ENCODE results near the gene ENOX1. TPM values are rescaled to one million over a fixed set of nuclear protein-coding genes. Genes with fewer than 3 reads are reported as not detected.

ENOX1 gene
- total and polyA plus RNA-seq, 9 of the 15 experiments (the other 6 are each of a cell fraction or from before 2014, with no cell fraction given), result not detected

GRCh38 chr13:43359536-43359935 is 427.2 kb downstream of the ENOX1 start:
- POLR2A ChIA-PET, result no interaction called here
- H3K36me3 ChIP-seq (ENCODE audit: control insufficient read depth, insufficient read depth, low read length), result no peaks in the 10 kb centered on the region
- no peak overlapping the region for H3K4me2 ChIP-seq (ENCODE audit: insufficient read depth, low read length)
- ATAC-seq (no peak), FAIRE-seq (no peak), DNase-seq (ENCODE audit: extremely low read depth in 1 of 4, low spot score in 3 of 4) (no peak)
- H3K27ac ChIP-seq (ENCODE audit: extremely low read depth, low read depth, low read length), result no peak overlapping the region
- no peak for TF ChIP-seq MCM5 (IDR thresholded peaks at IDR 0.05; ENCODE audit: low read depth)
- in situ Hi-C loops (cut with MboI) (no loop called here), intact Hi-C loops (cut with micrococcal nuclease) (no loop called here)
- no peaks in the 10 kb centered on the region for H3K9me1 ChIP-seq (ENCODE audit: control insufficient read depth, insufficient read depth, low read length)
- H3K9ac ChIP-seq (ENCODE audit: insufficient read depth in 1 of 2, low read depth in 2 of 2, low read length in 2 of 2), result no peak overlapping the region
- WGBS (ENCODE audit: insufficient coverage, low coverage, missing lambda C conversion rate), result 0% methylated on average over 4 of the region's 4 CpGs
- H3K79me2 ChIP-seq (ENCODE audit: control insufficient read depth, insufficient read depth, low read length), result no peaks in the 10 kb centered on the region
- CTCF ChIA-PET (ENCODE audit: low intra/inter-chr PET ratio), result no interaction called here
- no peaks in the 10 kb centered on the region; a peak in 1 of 5 replicates for H3K27me3 ChIP-seq (ENCODE audit: control insufficient read depth in 2 of 2, insufficient read depth in 2 of 2, low read length in 2 of 2)
- BruUV-seq (replicated peaks), result no TSS peak
- H4K20me1 ChIP-seq (replicated peaks; ENCODE audit: control insufficient read depth, insufficient read depth, low read length), result no peaks in the 10 kb centered on the region
- no peak overlapping the region for H3K4me3 ChIP-seq
- H3K4me1 ChIP-seq (replicated peaks in 1 of 2; ENCODE audit: control insufficient read depth in 2 of 2, insufficient read depth in 2 of 2, low read length in 2 of 2), result no peaks in the 10 kb centered on the region
- no peaks in the 10 kb centered on the region for H3K9me3 ChIP-seq (replicated peaks; ENCODE audit: control insufficient read depth, insufficient read depth, low read depth, low read length)
- no peak overlapping the region for H2AFZ ChIP-seq (ENCODE audit: low read depth, low read length)

GRCh38 chr13:43357564-43357963 is 429.2 kb downstream of the ENOX1 start:
- H3K9me1 ChIP-seq (ENCODE audit: control insufficient read depth, insufficient read depth, low read length), result no peaks in the 10 kb centered on the region
- H3K4me3 ChIP-seq, result no peak overlapping the region
- ATAC-seq, result no peak
- WGBS (ENCODE audit: insufficient coverage, low coverage, missing lambda C conversion rate), result 5% methylated on average over 3 of the region's 4 CpGs
- BruUV-seq (replicated peaks), result no TSS peak
- H3K9ac ChIP-seq (ENCODE audit: insufficient read depth in 1 of 2, low read depth in 2 of 2, low read length in 2 of 2), result no peak overlapping the region
- ChIA-PET POLR2A (no interaction called here), CTCF (ENCODE audit: low intra/inter-chr PET ratio) (no interaction called here)
- H3K4me1 ChIP-seq (replicated peaks in 1 of 2; ENCODE audit: control insufficient read depth in 2 of 2, insufficient read depth in 2 of 2, low read length in 2 of 2), result no peaks in the 10 kb centered on the region
- intact Hi-C loops (cut with micrococcal nuclease), result no loop called here
- H3K27me3 ChIP-seq (ENCODE audit: control insufficient read depth in 2 of 2, insufficient read depth in 2 of 2, low read length in 2 of 2), result no peaks in the 10 kb centered on the region
- H3K36me3 ChIP-seq (ENCODE audit: control insufficient read depth, insufficient read depth, low read length), result no peaks in the 10 kb centered on the region
- in situ Hi-C loops (cut with MboI), result no loop called here
- H4K20me1 ChIP-seq (replicated peaks; ENCODE audit: control insufficient read depth, insufficient read depth, low read length), result no peaks in the 10 kb centered on the region
- no peak for DNase-seq (ENCODE audit: extremely low read depth in 1 of 4, low spot score in 3 of 4)
- H3K27ac ChIP-seq (ENCODE audit: extremely low read depth, low read depth, low read length), result no peak overlapping the region
- H2AFZ ChIP-seq (ENCODE audit: low read depth, low read length), result no peak overlapping the region
- no peak for FAIRE-seq
- no peak for TF ChIP-seq ZNF696 (CRISPR knock-in tag; conservative IDR thresholded peaks at IDR 0.05)
- no peak for TF ChIP-seq CXXC5 (CRISPR knock-in tag; IDR thresholded peaks at IDR 0.05)
- TF ChIP-seq MBD1 (CRISPR knock-in tag; IDR thresholded peaks at IDR 0.05), result no peak
- TF ChIP-seq JUNB (CRISPR knock-in tag; conservative IDR thresholded peaks at IDR 0.05), result no peak
- no peak for TF ChIP-seq RBM39 (optimal IDR thresholded peaks at IDR 0.05; ENCODE audit: low read depth, low read length)
- TF ChIP-seq E4F1 (CRISPR knock-in tag; IDR thresholded peaks at IDR 0.05; ENCODE audit: borderline replicate concordance), result no peak
- H3K9me3 ChIP-seq (replicated peaks; ENCODE audit: control insufficient read depth, insufficient read depth, low read depth, low read length), result no peaks in the 10 kb centered on the region
- H3K79me2 ChIP-seq (ENCODE audit: control insufficient read depth, insufficient read depth, low read length), result no peaks in the 10 kb centered on the region
- no peak overlapping the region for H3K4me2 ChIP-seq (ENCODE audit: insufficient read depth, low read length)
